ENCODE data around the gene SORCS2. TPM values are rescaled to one million over a fixed set of nuclear protein-coding genes. Genes with fewer than 3 reads are reported as not detected.

The SORCS2 gene
- total RNA-seq, 1 donor from 2014 or later: 5.2 TPM

DNA sequence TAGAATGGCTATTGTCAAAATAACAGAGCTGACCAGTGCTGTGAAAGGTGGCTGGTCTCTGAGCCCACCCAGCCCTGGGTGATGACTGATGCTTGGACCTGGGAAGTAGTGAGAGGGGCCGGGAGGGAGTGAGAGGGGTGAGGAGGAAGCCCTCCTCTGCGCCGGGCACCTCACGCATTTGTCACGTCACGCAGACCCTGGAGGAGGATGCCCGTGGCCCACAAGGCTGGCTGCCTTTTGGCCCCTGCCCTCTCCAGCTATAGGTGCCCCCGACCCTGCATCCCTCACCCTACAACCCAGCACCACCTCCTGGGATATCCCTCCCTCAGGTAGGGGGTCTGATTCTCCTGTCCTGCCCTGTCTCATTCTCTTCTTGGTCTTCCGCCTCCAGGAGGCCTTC lies 539.9 kb downstream of the SORCS2 start:
- no peak overlapping the region for H2AFZ ChIP-seq (replicated peaks)
- no peak overlapping the region for H3K27ac Mint-ChIP-seq
- no peaks in the 10 kb centered on the region for H3K9me3 ChIP-seq (ENCODE audit: low read depth)
- no peaks in the 10 kb centered on the region for H3K36me3 ChIP-seq
- H3K9me3 Mint-ChIP-seq: no peaks in the 10 kb centered on the region
- no peaks in the 10 kb centered on the region for H3K79me2 ChIP-seq (ENCODE audit: low read depth)
- H3K4me2 ChIP-seq: no peak overlapping the region
- H3K36me3 Mint-ChIP-seq: no peaks in the 10 kb centered on the region
- no peak overlapping the region for H3K27ac ChIP-seq
- no peak overlapping the region for H3K4me3 ChIP-seq
- no peaks in the 10 kb centered on the region for H3K4me1 ChIP-seq
- TF ChIP-seq EZH2phosphoT487 (IDR thresholded peaks at IDR 0.05): no peak
- TF ChIP-seq, protein P1, sequence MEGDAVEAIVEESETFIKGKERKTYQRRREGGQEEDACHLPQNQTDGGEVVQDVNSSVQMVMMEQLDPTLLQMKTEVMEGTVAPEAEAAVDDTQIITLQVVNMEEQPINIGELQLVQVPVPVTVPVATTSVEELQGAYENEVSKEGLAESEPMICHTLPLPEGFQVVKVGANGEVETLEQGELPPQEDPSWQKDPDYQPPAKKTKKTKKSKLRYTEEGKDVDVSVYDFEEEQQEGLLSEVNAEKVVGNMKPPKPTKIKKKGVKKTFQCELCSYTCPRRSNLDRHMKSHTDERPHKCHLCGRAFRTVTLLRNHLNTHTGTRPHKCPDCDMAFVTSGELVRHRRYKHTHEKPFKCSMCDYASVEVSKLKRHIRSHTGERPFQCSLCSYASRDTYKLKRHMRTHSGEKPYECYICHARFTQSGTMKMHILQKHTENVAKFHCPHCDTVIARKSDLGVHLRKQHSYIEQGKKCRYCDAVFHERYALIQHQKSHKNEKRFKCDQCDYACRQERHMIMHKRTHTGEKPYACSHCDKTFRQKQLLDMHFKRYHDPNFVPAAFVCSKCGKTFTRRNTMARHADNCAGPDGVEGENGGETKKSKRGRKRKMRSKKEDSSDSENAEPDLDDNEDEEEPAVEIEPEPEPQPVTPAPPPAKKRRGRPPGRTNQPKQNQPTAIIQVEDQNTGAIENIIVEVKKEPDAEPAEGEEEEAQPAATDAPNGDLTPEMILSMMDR (IDR thresholded peaks at IDR 0.05): no peak
- no peak for TF ChIP-seq EZH2 (IDR thresholded peaks at IDR 0.05)
- H3K4me3 Mint-ChIP-seq: no peak overlapping the region
- no peaks in the 10 kb centered on the region for H4K20me1 ChIP-seq (ENCODE audit: low read depth)
- peaks cover 6% of the 10 kb centered on the region for H3K27me3 Mint-ChIP-seq (ENCODE audit: insufficient read depth, low read depth)
- no peaks in the 10 kb centered on the region for H3K4me1 Mint-ChIP-seq
- no peak overlapping the region for H3K9ac ChIP-seq
- H3K27me3 ChIP-seq: no peaks in the 10 kb centered on the region
- no peak for DNase-seq (ENCODE audit: low spot score)
- H3F3A ChIP-seq (ENCODE audit: low read depth): no peaks in the 10 kb centered on the region

- H3K4me3 Mint-ChIP-seq: no peak overlapping the region
- H3K4me1 ChIP-seq: no peaks in the 10 kb centered on the region
Observed at GRCh38 chr4:7733201-7733600, 540.9 kb downstream of the SORCS2 start.

GRCh38 chr4:7733801-7734650 lies 541.7 kb downstream of the SORCS2 start:
- H3K4me3 ChIP-seq: no peak overlapping the region
- no peaks in the 10 kb centered on the region for H3K79me2 ChIP-seq (ENCODE audit: low read depth)
- no peak overlapping the region for H3K4me2 ChIP-seq
- H3K36me3 ChIP-seq: no peaks in the 10 kb centered on the region
- DNase-seq (ENCODE audit: low spot score): no peak
- no peak overlapping the region for H3K4me3 Mint-ChIP-seq
- no peak overlapping the region for H3K9ac ChIP-seq
- H3F3A ChIP-seq (ENCODE audit: low read depth): no peaks in the 10 kb centered on the region
- H3K9me3 Mint-ChIP-seq: no peaks in the 10 kb centered on the region
- peaks cover 6% of the 10 kb centered on the region for H3K27me3 Mint-ChIP-seq (ENCODE audit: insufficient read depth, low read depth)
- no peak overlapping the region for H3K27ac ChIP-seq
- no peaks in the 10 kb centered on the region for H3K27me3 ChIP-seq
- no peak for TF ChIP-seq EZH2phosphoT487 (IDR thresholded peaks at IDR 0.05)
- TF ChIP-seq, protein P1 (IDR thresholded peaks at IDR 0.05): no peak
- no peak for TF ChIP-seq EZH2 (IDR thresholded peaks at IDR 0.05)
- H3K4me1 Mint-ChIP-seq: no peaks in the 10 kb centered on the region
- H3K4me1 ChIP-seq: no peaks in the 10 kb centered on the region
- no peaks in the 10 kb centered on the region for H4K20me1 ChIP-seq (ENCODE audit: low read depth)
- no peaks in the 10 kb centered on the region for H3K9me3 ChIP-seq (ENCODE audit: low read depth)
- H3K27ac Mint-ChIP-seq: no peak overlapping the region
- no peaks in the 10 kb centered on the region for H3K36me3 Mint-ChIP-seq
- H2AFZ ChIP-seq (replicated peaks): no peak overlapping the region

More at GRCh38 chr4:7733201-7733600, 540.9 kb downstream of the SORCS2 start:
- no peak for DNase-seq (ENCODE audit: low spot score)
- Histone ChIP-seq H3K9me3 (ENCODE audit: low read depth) (no peaks in the 10 kb centered on the region), H3K9ac (no peak overlapping the region), H4K20me1 (ENCODE audit: low read depth) (no peaks in the 10 kb centered on the region), H3K79me2 (ENCODE audit: low read depth) (no peaks in the 10 kb centered on the region), H3K4me2 (no peak overlapping the region), H3K36me3 (no peaks in the 10 kb centered on the region), H3K27ac (no peak overlapping the region), H3F3A (ENCODE audit: low read depth) (no peaks in the 10 kb centered on the region), H3K4me3 (no peak overlapping the region), H3K27me3 (no peaks in the 10 kb centered on the region), H2AFZ (replicated peaks) (no peak overlapping the region)
- Mint-ChIP-seq H3K36me3 (no peaks in the 10 kb centered on the region), H3K9me3 (no peaks in the 10 kb centered on the region), H3K27ac (no peak overlapping the region), H3K4me1 (no peaks in the 10 kb centered on the region), H3K27me3 (ENCODE audit: insufficient read depth, low read depth) (peaks cover 6% of the 10 kb centered on the region)
- TF ChIP-seq, protein P1 (IDR thresholded peaks at IDR 0.05): no peak
- TF ChIP-seq EZH2 (IDR thresholded peaks at IDR 0.05) (no peak), EZH2phosphoT487 (IDR thresholded peaks at IDR 0.05) (no peak)

Data from neural progenitor cell (in vitro differentiated cells).